ENCODE results near the gene STRADA. TPM values are rescaled to one million over a fixed set of nuclear protein-coding genes. Genes with fewer than 3 reads are reported as not detected.
A peak's percentile ranks its signal among the peaks of the same experiment; 100 is the strongest.

STRADA gene
- total RNA-seq, 1 donor from 2014 or later = 17.2 TPM

- Histone ChIP-seq H3K27me3 (ENCODE audit: control insufficient read depth, insufficient read depth, low read length) (no peaks in the 10 kb centered on the region), H3K4me3 (ENCODE audit: low read depth, low read length) (peak within 1 kb of the TSS; percentile 95), H3K36me3 (ENCODE audit: control insufficient read depth, insufficient read depth, low read length) (no peaks in the 10 kb centered on the region)
- DNase-seq (ENCODE audit: low read depth) = peak; percentile 96
- TF ChIP-seq CTCF (IDR thresholded peaks at IDR 0.05; ENCODE audit: insufficient read depth, low read length, poor library complexity, severe bottlenecking) = no peak
Measured at GRCh38 chr17:63773272-63774140, 31.9 kb upstream of the STRADA start, which contains the start of gene CCDC47. Gene CCDC47, minus strand, starts transcription at chr17:63773597. Its CDS starts 7,422 bp downstream, at chr17:63766175.

- Histone ChIP-seq H3K36me3 (ENCODE audit: control insufficient read depth, insufficient read depth, low read length) (no peaks in the 10 kb centered on the region), H3K27me3 (ENCODE audit: control insufficient read depth, insufficient read depth, low read length) (no peaks in the 10 kb centered on the region), H3K4me3 (ENCODE audit: low read depth, low read length) (peak overlapping the region; percentile 95)
- no peak for TF ChIP-seq CTCF (IDR thresholded peaks at IDR 0.05; ENCODE audit: insufficient read depth, low read length, poor library complexity, severe bottlenecking)
- DNase-seq (ENCODE audit: low read depth) = no peak
Measured at GRCh38 chr17:63772801-63773271, 31.2 kb upstream of the STRADA start.

- Histone ChIP-seq H3K27me3 (ENCODE audit: control insufficient read depth, insufficient read depth, low read length) (no peaks in the 10 kb centered on the region), H3K4me3 (ENCODE audit: low read depth, low read length) (no peak overlapping the region), H3K36me3 (ENCODE audit: control insufficient read depth, insufficient read depth, low read length) (no peaks in the 10 kb centered on the region)
- DNase-seq (ENCODE audit: low read depth) = no peak
- no peak for TF ChIP-seq CTCF (IDR thresholded peaks at IDR 0.05; ENCODE audit: insufficient read depth, low read length, poor library complexity, severe bottlenecking)
Measured at GRCh38 chr17:63768433-63768832, 26.8 kb upstream of the STRADA start.

DNA sequence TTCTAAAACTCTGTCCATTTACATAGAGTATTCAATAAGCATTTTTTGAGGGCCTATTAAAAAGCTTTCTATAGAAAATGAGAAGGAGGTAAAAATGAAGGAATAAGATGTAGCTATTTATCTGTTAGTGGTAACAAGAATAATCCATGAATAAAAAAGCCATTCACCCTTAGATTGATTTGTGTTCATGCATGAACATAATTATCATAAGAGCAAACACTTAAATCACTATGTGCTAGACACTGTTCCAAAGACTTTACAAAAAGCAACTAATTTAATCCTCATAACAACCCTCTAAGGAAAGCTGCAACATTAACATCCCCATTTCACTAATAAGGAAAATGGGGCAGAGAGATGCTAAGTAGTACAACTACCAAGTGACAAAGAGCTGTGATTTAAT lies 25.2 kb upstream of the STRADA start:
- no peak for DNase-seq (ENCODE audit: low read depth)
- no peak for TF ChIP-seq CTCF (IDR thresholded peaks at IDR 0.05; ENCODE audit: insufficient read depth, low read length, poor library complexity, severe bottlenecking)
- no peaks in the 10 kb centered on the region for H3K36me3 ChIP-seq (ENCODE audit: control insufficient read depth, insufficient read depth, low read length)
- H3K27me3 ChIP-seq (ENCODE audit: control insufficient read depth, insufficient read depth, low read length) = no peaks in the 10 kb centered on the region
- no peak overlapping the region for H3K4me3 ChIP-seq (ENCODE audit: low read depth, low read length)

DNA sequence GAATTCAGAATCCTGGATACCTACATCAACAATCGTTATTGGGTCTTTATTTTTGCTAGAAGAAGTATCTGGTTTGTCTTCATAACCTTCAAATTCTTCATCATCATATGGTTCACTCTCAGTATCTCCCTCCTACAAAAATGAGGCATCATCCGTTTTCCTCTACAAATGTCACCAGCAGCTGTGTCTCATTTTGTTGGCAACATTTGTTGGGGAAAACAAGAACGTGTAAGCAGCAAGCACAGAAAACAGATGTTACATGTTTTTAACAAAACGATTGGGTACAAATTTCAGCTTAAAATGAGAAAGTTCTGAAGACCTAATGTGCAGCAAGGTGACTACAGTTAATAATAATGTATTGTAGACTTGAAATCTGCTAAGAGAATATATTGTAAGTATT lies 23.1 kb upstream of the STRADA start:
- no peaks in the 10 kb centered on the region for H3K36me3 ChIP-seq (ENCODE audit: control insufficient read depth, insufficient read depth, low read length)
- DNase-seq (ENCODE audit: low read depth) = no peak
- H3K27me3 ChIP-seq (ENCODE audit: control insufficient read depth, insufficient read depth, low read length) = no peaks in the 10 kb centered on the region
- H3K4me3 ChIP-seq (ENCODE audit: low read depth, low read length) = no peak overlapping the region
- no peak for TF ChIP-seq CTCF (IDR thresholded peaks at IDR 0.05; ENCODE audit: insufficient read depth, low read length, poor library complexity, severe bottlenecking)

Data from kidney epithelial cell (primary cell).